Measurements from ENCODE around the gene TOX2. TPM values are rescaled to one million over a fixed set of nuclear protein-coding genes. Genes with fewer than 3 reads are reported as not detected.

Gene TOX2
- total and polyA plus RNA-seq, 2 of the 8 experiments (the other 6 are each of a cell fraction or from before 2014, with no cell fraction given): 1.8 to 3.4 TPM

- no peak overlapping the region for H4K5ac ChIP-seq (ENCODE audit: insufficient read length, low read depth, low read length)
- no peak overlapping the region for H2AFZ ChIP-seq (ENCODE audit: low read length)
- no peak overlapping the region for H3K56ac ChIP-seq (replicated peaks; ENCODE audit: insufficient read length, low read depth, low read length)
- H4K20me1 ChIP-seq (replicated peaks in 1 of 2; ENCODE audit: control insufficient read depth in 1 of 2, insufficient read depth in 2 of 2, low read length in 2 of 2): no peaks in the 10 kb centered on the region
- H3K4me1 ChIP-seq (replicated peaks in 1 of 4; ENCODE audit: control insufficient read depth in 3 of 4, insufficient read depth in 4 of 4, low read length in 3 of 4): peaks cover 0 to 4% (median 0%) of the 10 kb centered on the region in 4 experiments; a peak in 1 of 7 replicates
- no peaks in the 10 kb centered on the region for H3K79me1 ChIP-seq (ENCODE audit: low read depth, low read length)
- H3K79me2 ChIP-seq (ENCODE audit: control insufficient read depth in 1 of 2, insufficient read depth in 2 of 2, low read length in 2 of 2): no peaks in the 10 kb centered on the region
- no peak overlapping the region for H2BK20ac ChIP-seq (ENCODE audit: low read length)
- H3K9ac ChIP-seq (replicated peaks in 1 of 4; ENCODE audit: extremely low read depth in 1 of 4, low read depth in 3 of 4, low read length in 3 of 4): no peak overlapping the region
- H2BK5ac ChIP-seq (ENCODE audit: low read depth, low read length): no peak overlapping the region
- H3K23ac ChIP-seq (ENCODE audit: insufficient read length): no peak overlapping the region
- no peak for FAIRE-seq
- no peak overlapping the region for H2BK15ac ChIP-seq (ENCODE audit: low read length)
- ChIA-PET POLR2A (ENCODE audit: partially characterized antibody) (no interaction called here), CTCF (ENCODE audit: partially characterized antibody) (no interaction called here)
- H2AK5ac ChIP-seq (ENCODE audit: low read depth, low read length): no peak overlapping the region
- no peak overlapping the region for H3K14ac ChIP-seq (ENCODE audit: insufficient read length)
- H4K91ac ChIP-seq (replicated peaks; ENCODE audit: insufficient read length, low read length): no peak overlapping the region
- H2BK12ac ChIP-seq (ENCODE audit: low read depth, low read length): no peak overlapping the region
- no peaks in the 10 kb centered on the region for H3K36me3 ChIP-seq (ENCODE audit: control insufficient read depth in 2 of 4, insufficient read depth in 4 of 4, low read length in 3 of 4)
- H3K18ac ChIP-seq (ENCODE audit: extremely low read depth, low read length): no peak overlapping the region
- TF ChIP-seq BCL11A (IDR thresholded peaks at IDR 0.05; ENCODE audit: low read depth in 2 of 2, low read length in 2 of 2) (no peak), HDAC6 (IDR thresholded peaks at IDR 0.05; ENCODE audit: low read depth, low read length) (no peak), POLR2A (IDR thresholded peaks at IDR 0.05; ENCODE audit: control extremely low read depth in 1 of 2, low read depth in 2 of 2, low read length in 2 of 2) (no peak), SAP30 (IDR thresholded peaks at IDR 0.05; ENCODE audit: insufficient read depth, insufficient replicate concordance, low read length) (no peak), ASH2L (IDR thresholded peaks at IDR 0.05; ENCODE audit: low read length) (no peak), POLR2AphosphoS5 (IDR thresholded peaks at IDR 0.05; ENCODE audit: low read depth, low read length) (no peak), TCF12 (IDR thresholded peaks at IDR 0.05; ENCODE audit: low read depth, low read length) (no peak), TBP (IDR thresholded peaks at IDR 0.05; ENCODE audit: low read depth, low read length) (no peak), USF2 (IDR thresholded peaks at IDR 0.05; ENCODE audit: low read length) (no peak)
- H3K23me2 ChIP-seq (ENCODE audit: low read depth, low read length): no peaks in the 10 kb centered on the region
- H2BK120ac ChIP-seq (replicated peaks; ENCODE audit: low read depth, low read length): no peak overlapping the region
- DNase-seq (ENCODE audit: low read depth in 1 of 2, low spot score in 2 of 2): no peak
- H3K4me2 ChIP-seq (ENCODE audit: insufficient read depth in 1 of 2, low read depth in 2 of 2, low read length in 2 of 2): no peak overlapping the region
- H3K27ac ChIP-seq (ENCODE audit: low read depth, low read length): no peak overlapping the region
- H4K8ac ChIP-seq (ENCODE audit: extremely low read depth, insufficient read depth, low read length): no peak overlapping the region
- H3K4me3 ChIP-seq (ENCODE audit: extremely low read depth in 1 of 4, insufficient read depth in 2 of 4, low read depth in 3 of 4, low read length in 4 of 4): no peak overlapping the region
- H3K9me3 ChIP-seq (ENCODE audit: insufficient read depth in 2 of 2, low read depth in 1 of 2, low read length in 1 of 2): no peaks in the 10 kb centered on the region
- peaks cover 0 to 1% (median 0%) of the 10 kb centered on the region in 4 experiments; a peak in 1 of 7 replicates for H3K27me3 ChIP-seq (replicated peaks in 1 of 4; ENCODE audit: control insufficient read depth in 3 of 4, extremely low read depth in 1 of 4, insufficient read depth in 3 of 4, low read length in 3 of 4)
- no peak overlapping the region for H3K4ac ChIP-seq (replicated peaks; ENCODE audit: insufficient read length, low read depth, low read length)
Observed at GRCh38 chr20:43870484-43870883, 44.2 kb upstream of the TOX2 start.

All from H1 (cell line).